NB4 (cell line): ENCODE results near the gene SLC35G3.

Experiments
- POLR2A ChIP-seq: IDR thresholded peaks from 2 replicates; pipeline ENCODE4 v1.6.1; 2011; ENCODE audit warnings: mild to moderate bottlenecking; ENCODE audit not compliant: insufficient read length; ENCODE audit errors: extremely low read depth
- TF ChIP-seq, protein P1 (sequence below): IDR thresholded peaks from one replicate; pipeline ENCODE4 v1.5.1; 2012; ENCODE audit warnings: low read depth, low read length

DNA sequence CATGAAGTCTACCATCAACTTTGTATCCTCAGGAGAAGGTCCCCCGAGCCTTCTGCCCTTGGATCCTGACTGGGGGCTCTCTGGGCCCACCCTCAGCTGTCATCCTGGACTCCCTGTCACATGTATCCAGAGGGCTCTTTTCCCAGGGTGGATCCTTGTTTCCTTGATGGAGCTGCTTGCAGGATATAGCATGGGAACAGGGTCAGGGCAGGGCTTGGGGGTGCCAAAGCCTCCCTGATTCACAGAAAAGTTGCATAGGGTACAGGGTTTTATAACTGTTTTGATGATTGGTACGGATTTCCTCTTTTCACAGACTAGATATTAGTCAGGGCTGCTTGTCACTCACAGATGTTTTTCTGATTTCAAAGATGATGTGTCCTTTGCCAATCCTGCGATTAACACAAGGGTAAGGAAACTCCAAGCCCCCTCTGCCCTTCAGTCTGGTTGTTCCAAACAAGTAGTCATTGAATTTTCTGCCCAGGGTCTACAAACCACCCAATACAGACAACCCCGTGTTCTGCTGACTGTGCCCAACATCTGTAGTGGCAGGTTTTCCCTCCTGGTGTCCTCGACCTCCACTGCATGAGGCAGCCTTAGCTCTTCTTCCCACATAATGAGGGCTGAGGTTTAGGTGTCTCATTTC lies 20.6 kb upstream of the SLC35G3 start:
- TF ChIP-seq, protein P1, sequence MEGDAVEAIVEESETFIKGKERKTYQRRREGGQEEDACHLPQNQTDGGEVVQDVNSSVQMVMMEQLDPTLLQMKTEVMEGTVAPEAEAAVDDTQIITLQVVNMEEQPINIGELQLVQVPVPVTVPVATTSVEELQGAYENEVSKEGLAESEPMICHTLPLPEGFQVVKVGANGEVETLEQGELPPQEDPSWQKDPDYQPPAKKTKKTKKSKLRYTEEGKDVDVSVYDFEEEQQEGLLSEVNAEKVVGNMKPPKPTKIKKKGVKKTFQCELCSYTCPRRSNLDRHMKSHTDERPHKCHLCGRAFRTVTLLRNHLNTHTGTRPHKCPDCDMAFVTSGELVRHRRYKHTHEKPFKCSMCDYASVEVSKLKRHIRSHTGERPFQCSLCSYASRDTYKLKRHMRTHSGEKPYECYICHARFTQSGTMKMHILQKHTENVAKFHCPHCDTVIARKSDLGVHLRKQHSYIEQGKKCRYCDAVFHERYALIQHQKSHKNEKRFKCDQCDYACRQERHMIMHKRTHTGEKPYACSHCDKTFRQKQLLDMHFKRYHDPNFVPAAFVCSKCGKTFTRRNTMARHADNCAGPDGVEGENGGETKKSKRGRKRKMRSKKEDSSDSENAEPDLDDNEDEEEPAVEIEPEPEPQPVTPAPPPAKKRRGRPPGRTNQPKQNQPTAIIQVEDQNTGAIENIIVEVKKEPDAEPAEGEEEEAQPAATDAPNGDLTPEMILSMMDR: no peak
- no peak for TF ChIP-seq POLR2A
